GM18526 (cell line): ENCODE data around the gene TTLL1.

Source experiments
- POLR2A ChIP-seq: IDR thresholded peaks from 3 replicates; pipeline ENCODE4 v1.6.1; 2011; ENCODE audit not compliant: insufficient read length; ENCODE audit errors: extremely low read depth

Gene TTLL1

GRCh38 chr22:42997582-42998090 is 91.6 kb downstream of the TTLL1 start:
- TF ChIP-seq POLR2A, result no peak

GRCh38 chr22:42996646-42997365 is 92.4 kb downstream of the TTLL1 start:
- no peak for TF ChIP-seq POLR2A

GRCh38 chr22:42994917-42995562 is 94.2 kb downstream of the TTLL1 start:
- no peak for TF ChIP-seq POLR2A

- TF ChIP-seq POLR2A, result no peak
Observed at GRCh38 chr22:42994276-42994916, 94.8 kb downstream of the TTLL1 start.

GRCh38 chr22:42993651-42994275 is 95.4 kb downstream of the TTLL1 start:
- no peak for TF ChIP-seq POLR2A

- TF ChIP-seq POLR2A, result no peak
Observed at GRCh38 chr22:42992886-42993479, 96.2 kb downstream of the TTLL1 start.

GRCh38 chr22:42992092-42992491 is 97.1 kb downstream of the TTLL1 start:
- TF ChIP-seq POLR2A, result no peak

GRCh38 chr22:42991010-42991651 is 98.1 kb downstream of the TTLL1 start:
- no peak for TF ChIP-seq POLR2A

- TF ChIP-seq POLR2A, result no peak
Observed at GRCh38 chr22:42990131-42990838, 98.9 kb downstream of the TTLL1 start.
